SK-N-MC (cell line): ENCODE data around the gene ALDH3B2.

Source experiments
- EZH2 ChIP-seq: fragments of 200-600 bp; sonication (generic); IDR thresholded peaks from one replicate; pipeline ENCODE4 v1.6.1; 2017; ENCODE audit warnings: antibody characterized with exemption
- FOXP2 ChIP-seq: optimal IDR thresholded peaks from 2 replicates; pipeline ENCODE3; 2011; ENCODE audit warnings: mild to moderate bottlenecking, moderate library complexity; ENCODE audit not compliant: insufficient read depth; ENCODE audit errors: extremely low read length, control extremely low read depth

DNA sequence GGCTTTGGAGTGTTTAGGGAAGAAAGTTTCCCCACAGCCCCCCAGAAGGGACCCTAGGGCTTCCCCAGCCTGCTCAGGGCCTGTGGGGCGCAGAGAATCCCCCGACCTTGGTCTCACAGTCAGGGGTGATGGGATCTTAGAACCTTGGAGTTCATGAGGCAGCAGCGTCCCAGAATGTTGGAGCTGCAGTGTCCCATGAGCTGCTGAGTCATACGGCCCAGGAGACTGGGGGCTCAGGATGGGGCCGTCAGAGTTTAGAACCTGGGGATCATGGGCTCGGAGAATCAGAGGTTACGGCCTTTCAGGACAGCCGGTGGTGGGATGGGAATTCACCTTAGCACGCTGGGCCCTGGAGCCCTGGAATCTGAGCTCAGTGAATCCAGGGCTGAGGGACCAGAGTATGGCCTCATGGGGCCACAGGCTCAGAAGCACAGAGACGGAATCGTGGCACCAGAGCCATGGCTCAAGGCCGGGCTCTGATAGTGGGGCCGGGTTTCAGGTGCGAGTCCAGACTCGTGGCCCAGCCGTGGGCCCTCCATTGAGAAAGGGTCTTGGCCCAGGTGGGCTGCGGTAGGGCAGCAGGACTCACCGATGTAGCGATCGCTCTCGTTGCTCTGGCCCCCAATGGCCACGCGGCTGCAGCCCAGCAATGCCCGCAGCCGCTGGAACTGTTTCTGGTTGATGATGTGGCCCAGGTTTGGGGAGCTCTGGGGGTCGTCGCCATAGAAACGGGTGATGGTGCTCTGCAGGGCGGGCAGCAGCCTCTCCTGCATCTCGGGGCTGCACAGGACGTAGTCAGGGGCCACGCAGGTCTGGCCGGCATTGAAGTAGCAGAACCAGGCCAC is 9.5 kb downstream of the ALDH3B2 start:
- TF ChIP-seq EZH2 (no peak), FOXP2 (no peak)
